ENCODE measurements around the gene CITED2. TPM values are rescaled to one million over a fixed set of nuclear protein-coding genes. Genes with fewer than 3 reads are reported as not detected.

Gene CITED2
- total RNA-seq, 1 experiment from 2014 or later = 110 TPM

- Histone ChIP-seq H3K18ac (ENCODE audit: insufficient read length, low read depth, low read length) (no peak overlapping the region), H3K4me2 (ENCODE audit: insufficient read depth, insufficient read length, low read length) (peak overlapping the region; percentile 13), H3K9ac (ENCODE audit: extremely low read depth, insufficient read length, low read length) (peak overlapping the region; percentile 28), H2BK120ac (ENCODE audit: low read depth, low read length, poor library complexity, severe bottlenecking) (peak overlapping the region; percentile 28), H4K8ac (replicated peaks; ENCODE audit: insufficient read length, low read depth, low read length) (no peak overlapping the region), H3K4me1 (ENCODE audit: insufficient read depth, low read length) (no peaks in the 10 kb centered on the region; the same call in 1 of the 2 replicates), H3T11ph (ENCODE audit: low read length) (no peak overlapping the region), H2BK12ac (ENCODE audit: insufficient read length, low read depth, low read length) (no peak overlapping the region), H2BK5ac (ENCODE audit: insufficient read length, low read length) (no peak overlapping the region), H3K14ac (ENCODE audit: insufficient read depth, low read length) (no peak overlapping the region; the same call in 1 of the 2 replicates), H4K20me1 (ENCODE audit: control insufficient read depth, insufficient read depth, insufficient read length) (no peaks in the 10 kb centered on the region), H2AFZ (ENCODE audit: low read length) (no peak overlapping the region), H4K91ac (ENCODE audit: insufficient read length, low read depth, low read length) (no peak overlapping the region), H2BK15ac (ENCODE audit: low read depth, low read length) (no peak overlapping the region), H2BK20ac (ENCODE audit: low read depth, low read length, poor library complexity, severe bottlenecking) (no peak overlapping the region), H3K23me2 (ENCODE audit: insufficient read length, low read depth, low read length, poor library complexity, severe bottlenecking) (no peaks in the 10 kb centered on the region), H3K27ac (ENCODE audit: insufficient read length, low read depth, low read length) (peak overlapping the region; percentile 66), H4K5ac (ENCODE audit: insufficient read length, low read depth, low read length) (no peak overlapping the region), H3K56ac (ENCODE audit: insufficient read length, low read depth, low read length) (no peak overlapping the region), H3K27me3 (ENCODE audit: insufficient read depth, low read length) (no peaks in the 10 kb centered on the region), H2AK5ac (ENCODE audit: insufficient read length, low read length) (no peak overlapping the region), H3K79me1 (ENCODE audit: insufficient read depth, low read depth, low read length, poor library complexity, severe bottlenecking) (no peaks in the 10 kb centered on the region), H3K9me3 (ENCODE audit: control insufficient read depth, low read depth, low read length) (no peaks in the 10 kb centered on the region), H3K23ac (ENCODE audit: insufficient read length, low read depth, low read length) (no peak overlapping the region), H3K4ac (ENCODE audit: low read depth, low read length) (no peak overlapping the region), H3K79me2 (ENCODE audit: insufficient read depth, low read length) (peaks cover 3% of the 10 kb centered on the region; the same call in 1 of the 2 replicates)
- TF ChIP-seq CTCF (conservative IDR thresholded peaks at IDR 0.05) = no peak
- peak overlapping the region; percentile 32 to 73 for H3K4me3 Mint-ChIP-seq
- peaks cover 69 to 70% of the 10 kb centered on the region in 2 experiments for H3K4me1 Mint-ChIP-seq
- peaks cover 2 to 4% of the 10 kb centered on the region in 2 experiments; a peak in 2 of 5 replicates for H3K9me3 Mint-ChIP-seq
- H3K27ac Mint-ChIP-seq = peak overlapping the region; percentile 95 to 100 (median 99)
- peak; percentile 77 for DNase-seq
- H3K36me3 Mint-ChIP-seq (ENCODE audit: insufficient read depth in 1 of 3, low read depth in 3 of 3) = peaks cover 12 to 22% (median 16%) of the 10 kb centered on the region in 3 experiments
- H3K27me3 Mint-ChIP-seq (ENCODE audit: low read depth) = no peaks in the 10 kb centered on the region
- WGBS (ENCODE audit: extremely low coverage, insufficient read length, low lambda C conversion rate) = no CpG with 5 or more reads among the region's 8 CpGs
Measured at GRCh38 chr6:139367810-139368351, 6.6 kb downstream of the CITED2 start.
